GM12878 (cell line): ENCODE data around the gene HPS6. TPM values are rescaled to one million over a fixed set of nuclear protein-coding genes. Genes with fewer than 3 reads are reported as not detected.
A peak's percentile ranks its signal among the peaks of the same experiment; 100 is the strongest.

Source experiments
- ATAC-seq: fragments of 200-7000 bp; cut with Tn5 transposase; 3 replicates; pipeline ENCODE4 v1.9.1; 2020; ENCODE audit warnings: mild to moderate bottlenecking, moderate library complexity
- BruUV-seq: library from RNA; stranded (reverse); fragments of 400-500 nt; replicated peaks from 2 replicates; lab custom pipeline; 2021; lab: Mats Ljungman, UMichigan
- CTCF ChIA-PET: fragments of 300-600 bp; sonication (Branson Sonifier 250); formaldehyde crosslinking; extraction: SDS; loops from one replicate; lab custom pipeline; 2021; ENCODE audit warnings: inconsistent platforms; lab: Yijun Ruan, JAX
- POLR2A ChIA-PET: fragments of 350-600 bp; formaldehyde crosslinking; extraction: SDS; loops from one replicate; lab custom pipeline; 2021; ENCODE audit warnings: inconsistent platforms; lab: Charles Lee
- RAD21 ChIA-PET: fragments of 300-600 bp; sonication (Branson Sonifier 250); formaldehyde crosslinking; loops from one replicate; lab custom pipeline; 2023; ENCODE audit warnings: antibody characterized with exemption; ENCODE audit not compliant: unreplicated experiment; lab: Charles Lee
- SMC1A ChIA-PET: fragments of 300-600 bp; sonication (Branson Sonifier 250); formaldehyde crosslinking; loops from one replicate; lab custom pipeline; 2023; ENCODE audit not compliant: unreplicated experiment, uncharacterized antibody; lab: Charles Lee
- DNase-seq: peaks from one replicate; pipeline ENCODE4 v3.0.0-alpha.2; 2011; ENCODE audit warnings: low read depth, low spot score
- FAIRE-seq: peaks from 3 replicates; lab custom pipeline; 2011; peaks lifted over from hg19 to GRCh38; lab: Jason Lieb, UNC
- H2AFZ ChIP-seq: 2 replicates; pipeline ENCODE4 v1.6.0; 2011; ENCODE audit warnings: low read depth, low read length, control low read depth; ENCODE audit not compliant: control insufficient read depth
- H3K27ac ChIP-seq: 2 replicates; pipeline ENCODE4 v1.5.1; 2011; ENCODE audit warnings: control low read depth; ENCODE audit not compliant: control insufficient read depth, insufficient read depth
- H3K27me3 ChIP-seq, 2 experiments: replicated peaks in 1 of 2; 2 replicates each; pipeline versions ENCODE4 v1.6.0 to v1.6.1; 2011; ENCODE audit warnings: low read length in 1 of 2; ENCODE audit not compliant: control insufficient read depth in 2 of 2, insufficient read depth in 2 of 2
- H3K36me3 ChIP-seq, 2 experiments: 2 replicates each; pipeline ENCODE4 v1.5.1; 2011; ENCODE audit warnings: low read length in 1 of 2; ENCODE audit not compliant: control insufficient read depth in 2 of 2, insufficient read depth in 2 of 2
- H3K4me1 ChIP-seq: 2 replicates; pipeline ENCODE4 v1.6.1; 2011; ENCODE audit warnings: mild to moderate bottlenecking, low read length, moderate library complexity, mixed read lengths; ENCODE audit not compliant: control insufficient read depth, insufficient read depth
- H3K4me2 ChIP-seq: 2 replicates; pipeline ENCODE4 v1.6.0; 2011; ENCODE audit warnings: control low read depth; ENCODE audit not compliant: control insufficient read depth, insufficient read depth
- H3K4me3 ChIP-seq: fragments of 200-600 bp; sonication (generic); 2 replicates; pipeline ENCODE4 v1.5.1; 2016
- H3K79me2 ChIP-seq: 2 replicates; pipeline ENCODE4 v1.6.0; 2011; ENCODE audit warnings: low read length; ENCODE audit not compliant: control insufficient read depth, insufficient read depth
- H3K9ac ChIP-seq: 2 replicates; pipeline ENCODE4 v1.8.0; 2011; ENCODE audit warnings: low read length, control low read depth, mixed read lengths; ENCODE audit not compliant: control insufficient read depth, insufficient read depth
- H3K9me3 ChIP-seq: replicated peaks from 3 replicates; pipeline ENCODE4 v1.5.1; 2011; ENCODE audit warnings: mild to moderate bottlenecking, low read length; ENCODE audit not compliant: control insufficient read depth, insufficient read depth
- H4K20me1 ChIP-seq: 2 replicates; pipeline ENCODE4 v1.6.0; 2011; ENCODE audit not compliant: control insufficient read depth, insufficient read depth
- ASH2L ChIP-seq: fragments of 300-600, 200-600 bp; sonication (generic); IDR thresholded peaks from 2 replicates; pipeline ENCODE4 v1.6.1; 2017; ENCODE audit warnings: low read depth, mild to moderate bottlenecking, borderline replicate concordance
- CREM ChIP-seq: IDR thresholded peaks from 2 replicates; pipeline ENCODE4 v1.6.1; 2014; ENCODE audit warnings: antibody characterized with exemption, low read depth
- E4F1 ChIP-seq: fragments of 450-650 bp; IDR thresholded peaks from 2 replicates; pipeline ENCODE4 v1.6.1; 2018; ENCODE audit warnings: borderline replicate concordance, mild to moderate bottlenecking; ENCODE audit not compliant: partially characterized antibody
- HDGF ChIP-seq: fragments of 450-650 bp; IDR thresholded peaks from 2 replicates; pipeline ENCODE4 v1.6.1; 2016; ENCODE audit warnings: antibody characterized with exemption
- HSF1 ChIP-seq: fragments of 150-350 bp; IDR thresholded peaks from 2 replicates; pipeline ENCODE4 v1.6.1; 2014; ENCODE audit warnings: mild to moderate bottlenecking, low read depth, low read length
- JUND ChIP-seq: IDR thresholded peaks from 2 replicates; pipeline ENCODE4 v1.6.1; 2012; ENCODE audit warnings: low read depth, mild to moderate bottlenecking, low read length, improper control_type of control experiment, moderate library complexity
- MEF2B ChIP-seq: fragments of 450-650 bp; IDR thresholded peaks from 2 replicates; pipeline ENCODE4 v1.6.1; 2018; ENCODE audit warnings: mild to moderate bottlenecking, moderate library complexity; ENCODE audit not compliant: partially characterized antibody, poor library complexity, severe bottlenecking
- MXI1 ChIP-seq: fragments of 150-350 bp; IDR thresholded peaks from 2 replicates; pipeline ENCODE4 v1.6.1; 2011; ENCODE audit warnings: low read depth, mild to moderate bottlenecking, inconsistent platforms, low read length, improper control_type of control experiment
- NKRF ChIP-seq: fragments of 450-650 bp; conservative IDR thresholded peaks from 2 replicates; pipeline ENCODE4 v1.6.1; 2017; ENCODE audit warnings: mild to moderate bottlenecking, moderate library complexity
- NR2C1 ChIP-seq: fragments of 450-650 bp; IDR thresholded peaks from 2 replicates; pipeline ENCODE4 v1.6.1; 2017; ENCODE audit warnings: antibody characterized with exemption, mild to moderate bottlenecking, moderate library complexity
- NR2F1 ChIP-seq: fragments of 450-650 bp; conservative IDR thresholded peaks from 2 replicates; pipeline ENCODE4 v1.6.1; 2017; ENCODE audit warnings: mild to moderate bottlenecking
- PAX5 ChIP-seq: IDR thresholded peaks from 2 replicates; pipeline ENCODE4 v1.6.1; 2011; ENCODE audit warnings: low read depth, low read length, borderline replicate concordance
- PAX8 ChIP-seq: fragments of 450-650 bp; IDR thresholded peaks from 2 replicates; pipeline ENCODE4 v1.6.1; 2017; ENCODE audit warnings: mild to moderate bottlenecking, moderate library complexity
- POU2F2 ChIP-seq: IDR thresholded peaks from 3 replicates; pipeline ENCODE4 v1.6.1; 2011; ENCODE audit warnings: low read depth, mild to moderate bottlenecking, low read length, borderline replicate concordance
- RAD51 ChIP-seq: fragments of 450-650 bp; IDR thresholded peaks from 2 replicates; pipeline ENCODE4 v1.6.1; 2016; ENCODE audit warnings: moderate library complexity, mild to moderate bottlenecking, inconsistent platforms
- RELA ChIP-seq: fragments of 450-650 bp; IDR thresholded peaks from 2 replicates; pipeline ENCODE4 v1.8.0; 2014; ENCODE audit warnings: borderline replicate concordance; ENCODE audit not compliant: partially characterized antibody
- WGBS: methylation state at CpG from one replicate; pipeline ENCODE4 v1.1.6; 2016; ENCODE audit warnings: low lambda C conversion rate; ENCODE audit not compliant: insufficient replicate concordance, insufficient coverage; ENCODE audit errors: missing lambda C conversion rate; 5-methylcytosine and 5-hydroxymethylcytosine counted together
- in situ Hi-C: fragments of 300-500 bp; cut with MboI; formaldehyde crosslinking; loops from 9 replicates; pipeline ENCODE4 v1.14.3; 2018; ENCODE audit warnings: mixed read lengths
- intact Hi-C: fragments of 100-400 bp; cut with micrococcal nuclease; formaldehyde crosslinking; loops from one replicate; pipeline ENCODE4 v1.14.2; 2022; ENCODE audit not compliant: unreplicated experiment
- polyA plus RNA-seq, 11 experiments: library from polyadenylated mRNA; depleted of rRNA in 4 of 11; unstranded in 6 of 11; stranded (reverse) in 5 of 11; fragments of >200 nt; fragmentation: Nextera tagmentation in 4 of 11; fragmentation: Illumina TruSeq in 1 of 11; extraction: Ambion mirVana in 4 of 11; extraction: Trizol in 1 of 11; gene quantifications; 1 replicate in 1 of 11; 2 replicates in 10 of 11; pipeline versions ENCODE4 v1.2.1 to v1.2.3, GENCODE V29; 2011 to 2016; ENCODE audit warnings: inconsistent platforms in 2 of 11, missing spikeins in 2 of 11, low read depth in 1 of 11
- total RNA-seq, 4 experiments: library from RNA; depleted of rRNA in 3 of 4; stranded (reverse); fragments of >200 nt in 3 of 4; fragmentation: Illumina TruSeq in 1 of 4; extraction: Trizol in 1 of 4; gene quantifications; 2 replicates each; pipeline versions ENCODE4 v1.2.1 to v1.2.3, GENCODE V29; 2013 to 2021

Gene HPS6
- total and polyA plus RNA-seq, 10 of the 15 experiments (the other 5 are each of a cell fraction or from before 2014, with no cell fraction given): 1.4 to 28.0 (median 12.0) TPM

GRCh38 chr10:102065561-102066398 is 631 bp downstream of the HPS6 start:
- FAIRE-seq (no peak), DNase-seq (no peak), ATAC-seq (peak; percentile 57)
- Histone ChIP-seq H3K4me1 (peaks cover 7% of the 10 kb centered on the region), H2AFZ (peak overlapping the region; percentile 89), H3K4me3 (peak overlapping the region; percentile 90), H3K27me3 (no peaks in the 10 kb centered on the region), H3K9me3 (no peaks in the 10 kb centered on the region), H3K36me3 (no peaks in the 10 kb centered on the region), H3K4me2 (peak overlapping the region; percentile 96), H3K27ac (peak overlapping the region; percentile 73), H3K79me2 (peaks cover 20% of the 10 kb centered on the region), H4K20me1 (no peaks in the 10 kb centered on the region), H3K9ac (peak overlapping the region; percentile 87)
- intact Hi-C loops: loop anchor here (1.0 kb wide), 1 partner anchor 9 kb away; the partner anchor contains the start of gene ARMH3
- ChIA-PET POLR2A (interaction anchor here (0.5 to 2.2 kb wide), 8 partner anchors 10 to 247 kb away, joined by 3 to 6 read pairs (median 4); partner anchors contain the start of gene ARMH3), SMC1A (interaction anchor here (1.6 to 3.7 kb wide), 4 partner anchors 13 to 285 kb away, joined by 4 to 27 read pairs (median 10); no protein-coding TSS in a partner anchor), CTCF (interaction anchor here (0.6 to 12.2 kb wide), 8 partner anchors 12 to 463 kb away, joined by 3 to 159 read pairs (median 5); no protein-coding TSS in a partner anchor), RAD21 (interaction anchor here (1.0 to 7.7 kb wide), 4 partner anchors 56 to 225 kb away, joined by 3 to 82 read pairs (median 16); no protein-coding TSS in a partner anchor)
- BruUV-seq: no TSS peak
- in situ Hi-C loops: no loop called here
- 1% methylated on average over 56 of the region's 63 CpGs for WGBS
- TF ChIP-seq RELA (no peak), NKRF (peak; percentile 75; the same call in 1 of the 2 replicates), ASH2L (no peak), E4F1 (no peak), HDGF (peak; percentile 43; the same call in 1 of the 2 replicates), POU2F2 (no peak), RAD51 (no peak), PAX8 (no peak), JUND (no peak), PAX5 (no peak), MEF2B (peak; percentile 32), NR2F1 (0 out of 2 replicates have a peak, but pooled peaks have one; percentile 8), HSF1 (no peak), CREM (no peak), NR2C1 (no peak), MXI1 (no peak; the same call in 1 of the 2 replicates)
